Heart right ventricle (tissue), 16 donors: ENCODE data around the gene IKZF5. TPM values are rescaled to one million over a fixed set of nuclear protein-coding genes. Genes with fewer than 3 reads are reported as not detected.

Source experiments
- ATAC-seq, 8 donors: fragments of 200-7000 bp; cut with Tn5 transposase; one replicate each; pipeline ENCODE4 v1.9.1; 2020; ENCODE audit warnings: mild to moderate bottlenecking in 8 of 8, moderate library complexity in 8 of 8, moderate number of reproducible peaks in 1 of 8
- DNase-seq, 2 donors: peaks; one replicate each; pipeline ENCODE4 v3.0.0-alpha.2; 2020
- H3K27ac ChIP-seq, 10 donors: fragments of 200-600 bp; sonication (generic) in 2 of 10; one replicate each; pipeline versions ENCODE4 v1.5.0 to v1.8.0; 2020 to 2022; ENCODE audit warnings: mild to moderate bottlenecking in 3 of 10
- H3K27me3 ChIP-seq, 7 donors: fragments of 200-600 bp; one replicate each; pipeline ENCODE4 v1.8.0; 2021 to 2022; ENCODE audit warnings: mild to moderate bottlenecking in 2 of 7
- H3K36me3 ChIP-seq, 9 donors: fragments of 200-600 bp; sonication (generic) in 1 of 9; one replicate each; pipeline versions ENCODE4 v1.5.0 to v1.8.0; 2020 to 2022; ENCODE audit warnings: mild to moderate bottlenecking in 2 of 9
- H3K4me1 ChIP-seq, 9 donors: fragments of 200-600 bp; sonication (generic) in 1 of 9; one replicate each; pipeline versions ENCODE4 v1.5.0 to v1.8.0; 2020 to 2022; ENCODE audit warnings: mild to moderate bottlenecking in 4 of 9
- H3K4me3 ChIP-seq, 10 donors: fragments of 200-600 bp; sonication (generic) in 2 of 10; one replicate each; pipeline versions ENCODE4 v1.5.0 to v1.8.0; 2020 to 2022; ENCODE audit warnings: mild to moderate bottlenecking in 7 of 10, moderate library complexity in 2 of 10
- H3K9me3 ChIP-seq, 11 donors: fragments of 200-600 bp in 10 of 11; sonication (generic) in 2 of 11; one replicate each; pipeline versions ENCODE4 v1.5.0 to v1.8.0; 2013 to 2022; ENCODE audit warnings: mild to moderate bottlenecking in 2 of 11, control low read depth in 1 of 11, moderate library complexity in 1 of 11
- WGBS, 2 donors: extraction: QIAGEN DNeasy Blood & Tissue Kit; methylation state at CpG; one replicate each; pipeline ENCODE4 v1.1.7; 2013; ENCODE audit warnings: inconsistent platforms in 1 of 2; 5-methylcytosine and 5-hydroxymethylcytosine counted together
- intact Hi-C, 10 donors: fragments of 100-400 bp; cut with DNase I; formaldehyde crosslinking; loops; one replicate each; pipeline versions ENCODE4 v1.11.1 to v1.14.2; 2022
- polyA plus RNA-seq, 2 donors: library from polyadenylated mRNA; stranded (reverse); fragments of 200-250 nt; gene quantifications; one replicate each; pipeline ENCODE4 v1.2.3, GENCODE V29; 2013
- total RNA-seq, 10 donors: library from RNA; stranded (reverse); fragmentation: NEBNext Ultra II Directional in 3 of 10; extraction: Animal tissue kit (Norgen Biotek cat#: 25700) in 3 of 10; gene quantifications; one replicate each; pipeline versions ENCODE4 v1.2.1 to v1.2.4, GENCODE V29; 2021 to 2023
- TF ChIP-seq, protein P1 (sequence below), 9 donors: fragments of 200-600 bp; sonication (generic) in 2 of 9; IDR thresholded peaks; one replicate each; pipeline versions ENCODE4 v1.5.0 to v1.8.0; 2021 to 2022; ENCODE audit warnings: antibody characterized with exemption in 9 of 9, mild to moderate bottlenecking in 5 of 9, moderate library complexity in 1 of 9
- donor health status: Arrhythmogenic right ventricular cardiomyopathy.
- donor health status: ischemic (EF 13 %, LVEDD 7.1; RV severe dilation, severe dysfunction).
- donor health status: healthy with polysubstance abuse.
- donor health status: DM: no; HTN: yes; CAD: no.
- donor health status: DM: no; HTN: no; CAD: no.
- donor health status: ischemic (EF 25% LVEDD 6.9; RV normal size, moderate dysfunction).
- donor health status: ischemic (EF 25% LVEDD 5.7; RV mildly dilated, moderate dysfunction).
- donor health status: healthy.
- donor health status: DM: yes; HTN: yes; CAD: no.
- donor health status: Ischemic cardiomyopathy.
- donor health status: ischemic (EF 35%, LVEDD 5.7; RV mildly dilated, moderate dysfunction).
- donor health status: nonischemic (EF 11% LVEDD 7.7; RV severe dilation, severe dysfunction).
- donor health status: DM: yes; HTN: yes; CAD: no.
- donor health status: PGD.
- donor health status: ischemic (EF 29% LVEDD 5.4; RV normal size, mild dysfunction).
- donor health status: nonischemic (EF 23%, LVEDD 6.1; RV moderate dilation, normal function).

IKZF5 gene
- total and polyA plus RNA-seq, 12 donors = 3.8 to 14.4 (median 10.9) TPM

DNA sequence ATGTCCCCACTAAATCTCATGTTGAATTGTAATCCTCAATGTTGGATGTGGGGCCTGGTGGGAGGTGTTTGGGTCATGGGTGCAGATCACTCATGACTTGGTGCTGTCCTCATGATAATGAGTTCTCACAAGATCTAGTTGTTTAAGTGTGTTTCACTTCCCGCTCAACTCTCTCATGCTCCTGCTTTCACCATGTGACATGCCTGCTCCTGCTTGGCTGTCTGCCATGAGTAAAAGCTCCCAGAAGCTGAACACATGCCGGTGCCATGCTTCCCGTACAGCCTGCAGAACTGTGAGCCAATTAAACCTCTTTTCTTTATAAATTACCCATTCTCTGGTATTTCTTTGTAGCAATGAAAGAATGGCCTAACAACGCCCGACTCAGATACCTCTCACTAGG, 34.6 kb downstream of the IKZF5 start:
- Histone ChIP-seq H3K4me3 (no peak overlapping the region), H3K27ac (no peak overlapping the region), H3K9me3 (peaks cover 0 to 5% (median 0%) of the 10 kb centered on the region in 11 donors), H3K4me1 (no peaks in the 10 kb centered on the region), H3K27me3 (no peaks in the 10 kb centered on the region), H3K36me3 (no peaks in the 10 kb centered on the region)
- TF ChIP-seq, protein P1, sequence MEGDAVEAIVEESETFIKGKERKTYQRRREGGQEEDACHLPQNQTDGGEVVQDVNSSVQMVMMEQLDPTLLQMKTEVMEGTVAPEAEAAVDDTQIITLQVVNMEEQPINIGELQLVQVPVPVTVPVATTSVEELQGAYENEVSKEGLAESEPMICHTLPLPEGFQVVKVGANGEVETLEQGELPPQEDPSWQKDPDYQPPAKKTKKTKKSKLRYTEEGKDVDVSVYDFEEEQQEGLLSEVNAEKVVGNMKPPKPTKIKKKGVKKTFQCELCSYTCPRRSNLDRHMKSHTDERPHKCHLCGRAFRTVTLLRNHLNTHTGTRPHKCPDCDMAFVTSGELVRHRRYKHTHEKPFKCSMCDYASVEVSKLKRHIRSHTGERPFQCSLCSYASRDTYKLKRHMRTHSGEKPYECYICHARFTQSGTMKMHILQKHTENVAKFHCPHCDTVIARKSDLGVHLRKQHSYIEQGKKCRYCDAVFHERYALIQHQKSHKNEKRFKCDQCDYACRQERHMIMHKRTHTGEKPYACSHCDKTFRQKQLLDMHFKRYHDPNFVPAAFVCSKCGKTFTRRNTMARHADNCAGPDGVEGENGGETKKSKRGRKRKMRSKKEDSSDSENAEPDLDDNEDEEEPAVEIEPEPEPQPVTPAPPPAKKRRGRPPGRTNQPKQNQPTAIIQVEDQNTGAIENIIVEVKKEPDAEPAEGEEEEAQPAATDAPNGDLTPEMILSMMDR (IDR thresholded peaks at IDR 0.05) = no peak
- intact Hi-C loops = no loop called here
- 48 to 58% methylated on average over 5 of the region's 5 CpGs for WGBS, 2 donors
- no peak for DNase-seq
- ATAC-seq = no peak

DNA sequence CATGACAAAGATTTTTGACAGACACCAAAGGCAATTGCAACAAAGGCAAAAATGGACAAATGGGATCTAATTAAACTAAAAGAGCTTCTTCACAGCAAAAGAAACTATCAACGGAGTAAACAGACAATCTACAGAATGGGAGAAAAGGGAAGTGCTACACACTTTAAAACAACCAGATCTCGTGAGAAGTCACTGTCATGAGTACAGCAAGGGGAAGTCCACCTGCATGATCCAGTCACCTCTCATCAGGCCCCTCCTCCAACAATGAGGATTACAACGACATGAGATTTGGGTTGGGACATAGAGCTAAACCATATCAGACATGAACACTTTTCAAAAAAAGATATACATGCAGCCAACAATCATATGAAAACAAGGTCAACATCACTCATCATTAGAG, 39.9 kb downstream of the IKZF5 start:
- DNase-seq = no peak
- ATAC-seq = no peak
- H3K9me3 ChIP-seq = peaks cover 0 to 40% (median 10%) of the 10 kb centered on the region in 11 donors

DNA sequence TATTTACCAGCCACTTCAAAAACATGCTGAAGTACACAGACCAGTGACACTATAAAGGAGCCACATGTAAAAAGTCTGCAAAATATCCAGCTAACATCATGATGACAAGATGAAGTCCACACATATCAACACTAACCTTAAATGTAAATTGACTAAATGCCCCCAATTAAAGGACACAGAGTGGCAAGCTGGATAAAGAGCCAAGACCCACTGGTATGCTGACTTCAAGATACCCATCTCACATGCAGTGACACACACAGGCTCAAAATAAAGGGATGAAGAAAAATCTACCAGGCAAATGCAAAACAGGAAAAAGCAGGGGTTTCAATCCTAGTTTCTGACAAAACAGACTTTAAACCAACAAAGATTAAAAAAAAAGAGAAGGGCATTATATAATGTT, 41.7 kb downstream of the IKZF5 start:
- no peak overlapping the region for H3K27ac ChIP-seq
- peaks cover 0 to 40% (median 10%) of the 10 kb centered on the region in 11 donors for H3K9me3 ChIP-seq
- DNase-seq = no peak
- ATAC-seq = no peak
- TF ChIP-seq, protein P1 (IDR thresholded peaks at IDR 0.05) = no peak
- no peaks in the 10 kb centered on the region for H3K27me3 ChIP-seq
- H3K4me3 ChIP-seq = no peak overlapping the region
- H3K36me3 ChIP-seq = no peaks in the 10 kb centered on the region
- H3K4me1 ChIP-seq = no peaks in the 10 kb centered on the region
- intact Hi-C loops = no loop called here

More for the DNA sequence above, 39.9 kb downstream of the IKZF5 start:
- Histone ChIP-seq H3K4me1 (no peaks in the 10 kb centered on the region), H3K27me3 (no peaks in the 10 kb centered on the region), H3K4me3 (no peak overlapping the region), H3K27ac (no peak overlapping the region), H3K36me3 (no peaks in the 10 kb centered on the region)
- intact Hi-C loops = no loop called here
- 80 to 81% methylated on average over 3 of the region's 3 CpGs for WGBS, 2 donors
- TF ChIP-seq, protein P1 (IDR thresholded peaks at IDR 0.05) = no peak

DNA sequence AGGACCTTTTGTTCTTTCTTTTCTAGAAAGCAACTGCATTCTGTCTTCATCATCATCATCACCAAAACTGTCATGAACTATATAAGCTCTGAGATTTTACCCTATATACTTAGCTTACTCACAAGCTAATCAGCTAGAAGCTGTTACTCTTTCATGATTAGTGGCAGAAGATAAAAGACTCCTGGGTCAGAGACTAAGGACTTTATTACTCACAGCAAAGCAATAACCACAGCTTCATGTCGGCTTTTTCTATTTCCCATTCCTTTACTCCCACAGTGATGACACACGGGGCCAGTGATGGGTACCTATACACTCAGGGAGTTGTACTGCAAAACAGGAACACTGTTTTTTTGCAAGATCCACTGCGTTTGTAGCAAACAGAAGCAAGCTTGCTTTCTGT, 46.2 kb downstream of the IKZF5 start:
- Histone ChIP-seq H3K27ac (no peak overlapping the region), H3K4me1 (no peaks in the 10 kb centered on the region), H3K4me3 (no peak overlapping the region), H3K27me3 (no peaks in the 10 kb centered on the region), H3K36me3 (no peaks in the 10 kb centered on the region), H3K9me3 (peaks cover 0 to 21% (median 9%) of the 10 kb centered on the region in 11 donors)
- TF ChIP-seq, protein P1 (IDR thresholded peaks at IDR 0.05) = no peak
- WGBS, 2 donors = 58 to 84% methylated on average over 3 of the region's 3 CpGs
- ATAC-seq (no peak), DNase-seq (no peak)
- intact Hi-C loops = no loop called here
